Measurements from ENCODE around the gene ARID1A.
"Not testable (repeated sequence)": the region's sequence is repeated elsewhere in the genome, so short reads cannot be mapped to it uniquely, and the experiment has no call there.

The ARID1A gene

GRCh38 chr1:26706315-26706714, 10.5 kb downstream of the ARID1A start:
- no peak for TF ChIP-seq Cebpa-rat (IDR thresholded peaks at IDR 0.05)
- peak overlapping the region; percentile 16; the same call in 1 of the 2 replicates for H3K4me3 ChIP-seq
- H4K20me1 ChIP-seq = peaks cover 100% of the 10 kb centered on the region
- no peaks in the 10 kb centered on the region for H3K9me3 ChIP-seq
- no peaks in the 10 kb centered on the region for H3K27me3 ChIP-seq
- peak overlapping the region; percentile 28 for H3K27ac ChIP-seq
- H3K36me3 ChIP-seq = peaks cover 89% of the 10 kb centered on the region
- peak overlapping the region; percentile 52 for H3K9ac ChIP-seq
- H3K4me2 ChIP-seq = peak overlapping the region; percentile 89
- peaks cover 67% of the 10 kb centered on the region for H3K4me1 ChIP-seq

- no peak overlapping the region for H3K4me2 ChIP-seq
- H4K20me1 ChIP-seq = peaks cover 100% of the 10 kb centered on the region
- no peaks in the 10 kb centered on the region for H3K27me3 ChIP-seq
- H3K4me3 ChIP-seq = no peak overlapping the region
- no peak for TF ChIP-seq Cebpa-rat (IDR thresholded peaks at IDR 0.05)
- H3K36me3 ChIP-seq = peaks cover 93% of the 10 kb centered on the region
- no peaks in the 10 kb centered on the region for H3K9me3 ChIP-seq
- peaks cover 63% of the 10 kb centered on the region for H3K4me1 ChIP-seq
- H3K9ac ChIP-seq = no peak overlapping the region
- H3K27ac ChIP-seq = no peak overlapping the region
Observed at GRCh38 chr1:26710811-26711210, 15.0 kb downstream of the ARID1A start.

GRCh38 chr1:26711777-26712176, 16.0 kb downstream of the ARID1A start:
- H3K9ac ChIP-seq = no peak overlapping the region; the same call in 1 of the 2 replicates
- H4K20me1 ChIP-seq = peaks cover 100% of the 10 kb centered on the region
- no peak overlapping the region for H3K4me3 ChIP-seq
- TF ChIP-seq Cebpa-rat (IDR thresholded peaks at IDR 0.05) = no peak
- H3K4me2 ChIP-seq = peak overlapping the region; percentile 4; the same call in 1 of the 2 replicates
- H3K4me1 ChIP-seq = peaks cover 63% of the 10 kb centered on the region
- H3K36me3 ChIP-seq = peaks cover 97% of the 10 kb centered on the region
- no peak overlapping the region for H3K27ac ChIP-seq
- no peaks in the 10 kb centered on the region for H3K27me3 ChIP-seq
- H3K9me3 ChIP-seq = no peaks in the 10 kb centered on the region

GRCh38 chr1:26717017-26717491, 21.2 kb downstream of the ARID1A start:
- H3K27ac ChIP-seq = no peak overlapping the region
- H3K9ac ChIP-seq = no peak overlapping the region
- peaks cover 95% of the 10 kb centered on the region for H3K4me1 ChIP-seq
- peak overlapping the region; percentile 13 for H3K4me2 ChIP-seq
- H3K27me3 ChIP-seq = no peaks in the 10 kb centered on the region
- H4K20me1 ChIP-seq = peaks cover 100% of the 10 kb centered on the region
- peaks cover 85% of the 10 kb centered on the region for H3K36me3 ChIP-seq
- H3K4me3 ChIP-seq = no peak overlapping the region
- no peaks in the 10 kb centered on the region for H3K9me3 ChIP-seq
- no peak for TF ChIP-seq Cebpa-rat (IDR thresholded peaks at IDR 0.05)

- Histone ChIP-seq H3K4me3 (no peak overlapping the region), H3K9ac (no peak overlapping the region), H4K20me1 (peaks cover 100% of the 10 kb centered on the region), H3K27me3 (no peaks in the 10 kb centered on the region), H3K4me1 (peaks cover 99% of the 10 kb centered on the region), H3K9me3 (no peaks in the 10 kb centered on the region), H3K27ac (no peak overlapping the region), H3K4me2 (peak overlapping the region; percentile 26; the same call in 1 of the 2 replicates), H3K36me3 (peaks cover 66% of the 10 kb centered on the region)
- TF ChIP-seq Cebpa-rat (IDR thresholded peaks at IDR 0.05) = no peak
Observed at GRCh38 chr1:26719205-26719604, 23.4 kb downstream of the ARID1A start.

- Histone ChIP-seq H3K4me3 (no peak overlapping the region), H3K4me1 (peaks cover 99% of the 10 kb centered on the region), H3K9ac (no peak overlapping the region), H3K27ac (peak overlapping the region; percentile 82; the same call in 1 of the 2 replicates), H3K27me3 (no peaks in the 10 kb centered on the region), H4K20me1 (peaks cover 100% of the 10 kb centered on the region), H3K9me3 (no peaks in the 10 kb centered on the region), H3K4me2 (peak overlapping the region; percentile 81), H3K36me3 (peaks cover 52% of the 10 kb centered on the region)
- no peak for TF ChIP-seq Cebpa-rat (IDR thresholded peaks at IDR 0.05)
Observed at GRCh38 chr1:26721669-26722355, 26.0 kb downstream of the ARID1A start.

GRCh38 chr1:26723013-26723991, 27.5 kb downstream of the ARID1A start:
- Histone ChIP-seq H3K4me1 (peaks cover 95% of the 10 kb centered on the region), H3K9ac (peak overlapping the region; percentile 72), H3K4me2 (peak overlapping the region; percentile 81), H3K36me3 (peaks cover 47% of the 10 kb centered on the region), H3K27ac (peak overlapping the region; percentile 82), H3K4me3 (peak overlapping the region; percentile 40), H3K27me3 (no peaks in the 10 kb centered on the region), H4K20me1 (peaks cover 100% of the 10 kb centered on the region), H3K9me3 (no peaks in the 10 kb centered on the region)
- TF ChIP-seq Cebpa-rat (IDR thresholded peaks at IDR 0.05) = no peak

GRCh38 chr1:26724118-26724517, 28.3 kb downstream of the ARID1A start:
- Histone ChIP-seq H3K27me3 (no peaks in the 10 kb centered on the region), H3K4me2 (peak overlapping the region; percentile 81), H3K4me1 (peaks cover 87% of the 10 kb centered on the region), H3K36me3 (peaks cover 47% of the 10 kb centered on the region), H3K4me3 (peak overlapping the region; percentile 19), H3K27ac (peak overlapping the region; percentile 82; the same call in 1 of the 2 replicates), H3K9ac (no peak overlapping the region; the same call in 1 of the 2 replicates), H4K20me1 (peaks cover 100% of the 10 kb centered on the region), H3K9me3 (no peaks in the 10 kb centered on the region)
- TF ChIP-seq Cebpa-rat (IDR thresholded peaks at IDR 0.05) = no peak

GRCh38 chr1:26724926-26725325, 29.1 kb downstream of the ARID1A start:
- Histone ChIP-seq H3K4me1 (peaks cover 79% of the 10 kb centered on the region), H3K27me3 (no peaks in the 10 kb centered on the region), H4K20me1 (peaks cover 100% of the 10 kb centered on the region), H3K36me3 (peaks cover 47% of the 10 kb centered on the region), H3K9ac (no peak overlapping the region), H3K4me3 (no peak overlapping the region), H3K4me2 (peak overlapping the region; percentile 81), H3K27ac (no peak overlapping the region), H3K9me3 (no peaks in the 10 kb centered on the region)
- TF ChIP-seq Cebpa-rat (IDR thresholded peaks at IDR 0.05) = no peak

GRCh38 chr1:26725904-26726303, 30.1 kb downstream of the ARID1A start:
- Histone ChIP-seq H3K4me2 (peak overlapping the region; percentile 81; the same call in 1 of the 2 replicates), H3K4me1 (peaks cover 69% of the 10 kb centered on the region), H3K36me3 (peaks cover 48% of the 10 kb centered on the region), H4K20me1 (peaks cover 100% of the 10 kb centered on the region)
- not testable (repeated sequence) for H3K9me3 ChIP-seq, H3K9ac ChIP-seq, H3K27me3 ChIP-seq, H3K4me3 ChIP-seq, H3K27ac ChIP-seq

Data from BLaER1 (cell line).